ENCODE data around the gene LDLRAD2.
A peak's percentile ranks its signal among the peaks of the same experiment; 100 is the strongest.

The LDLRAD2 gene

GRCh38 chr1:21845646-21846641, 33.9 kb downstream of the LDLRAD2 start:
- DNase-seq = no peak

GRCh38 chr1:21847223-21848205, 35.4 kb downstream of the LDLRAD2 start:
- DNase-seq = no peak

GRCh38 chr1:21848524-21849174, 36.6 kb downstream of the LDLRAD2 start:
- no peak for DNase-seq

- DNase-seq = no peak
These were observed 38.0 kb downstream of the LDLRAD2 start for GRCh38 chr1:21849909-21850576.

- DNase-seq = no peak
These were observed 39.6 kb downstream of the LDLRAD2 start for GRCh38 chr1:21851430-21852250.

GRCh38 chr1:21852282-21853130, 40.4 kb downstream of the LDLRAD2 start:
- DNase-seq = no peak

- DNase-seq = no peak
These were observed 41.0 kb downstream of the LDLRAD2 start for GRCh38 chr1:21853131-21853427.

GRCh38 chr1:21854090-21854750, 42.2 kb downstream of the LDLRAD2 start:
- DNase-seq = no peak

- no peak for DNase-seq
These were observed 42.7 kb downstream of the LDLRAD2 start for GRCh38 chr1:21854751-21855131.

GRCh38 chr1:21855257-21856096, 43.4 kb downstream of the LDLRAD2 start:
- peak; percentile 26 for DNase-seq

GRCh38 chr1:21857142-21857839, 45.2 kb downstream of the LDLRAD2 start:
- no peak for DNase-seq

- no peak for DNase-seq
These were observed 46.0 kb downstream of the LDLRAD2 start for GRCh38 chr1:21857840-21858670.

GRCh38 chr1:21859669-21860179, 47.7 kb downstream of the LDLRAD2 start:
- DNase-seq = no peak

GRCh38 chr1:21860971-21861370, 48.9 kb downstream of the LDLRAD2 start:
- DNase-seq = no peak

GRCh38 chr1:21861602-21862429, 49.8 kb downstream of the LDLRAD2 start:
- no peak for DNase-seq

- no peak for DNase-seq
These were observed 51.9 kb downstream of the LDLRAD2 start for GRCh38 chr1:21863981-21864380.
